ENCODE data around the gene PLXNA2. TPM values are rescaled to one million over a fixed set of nuclear protein-coding genes. Genes with fewer than 3 reads are reported as not detected.

The PLXNA2 gene
- total RNA-seq, 1 experiment from 2014 or later: 5.3 TPM

GRCh38 chr1:208131621-208132286 is 112.4 kb downstream of the PLXNA2 start:
- no peaks in the 10 kb centered on the region for H3K36me3 ChIP-seq (replicated peaks; ENCODE audit: control insufficient read depth, insufficient read depth, low read length)
- DNase-seq: peak; percentile 47
- peak overlapping the region; percentile 14; the same call in 1 of the 2 replicates for H3K4me3 ChIP-seq (ENCODE audit: insufficient read depth, low read depth, low read length)
- peaks cover 6% of the 10 kb centered on the region for H3K27me3 ChIP-seq (ENCODE audit: control insufficient read depth, insufficient read depth, low read length)

GRCh38 chr1:208129487-208129886 is 114.7 kb downstream of the PLXNA2 start:
- no peak for DNase-seq
- Histone ChIP-seq H3K4me3 (ENCODE audit: insufficient read depth, low read depth, low read length) (no peak overlapping the region), H3K36me3 (replicated peaks; ENCODE audit: control insufficient read depth, insufficient read depth, low read length) (no peaks in the 10 kb centered on the region), H3K27me3 (ENCODE audit: control insufficient read depth, insufficient read depth, low read length) (peaks cover 6% of the 10 kb centered on the region)

- no peak for DNase-seq
- H3K4me3 ChIP-seq (ENCODE audit: insufficient read depth, low read depth, low read length): no peak overlapping the region
- no peaks in the 10 kb centered on the region for H3K36me3 ChIP-seq (replicated peaks; ENCODE audit: control insufficient read depth, insufficient read depth, low read length)
- peaks cover 6% of the 10 kb centered on the region for H3K27me3 ChIP-seq (ENCODE audit: control insufficient read depth, insufficient read depth, low read length)
These were observed 115.1 kb downstream of the PLXNA2 start for GRCh38 chr1:208129060-208129459.

GRCh38 chr1:208127792-208128529 is 116.2 kb downstream of the PLXNA2 start:
- Histone ChIP-seq H3K27me3 (ENCODE audit: control insufficient read depth, insufficient read depth, low read length) (peaks cover 6% of the 10 kb centered on the region), H3K36me3 (replicated peaks; ENCODE audit: control insufficient read depth, insufficient read depth, low read length) (no peaks in the 10 kb centered on the region), H3K4me3 (ENCODE audit: insufficient read depth, low read depth, low read length) (no peak overlapping the region)
- peak; percentile 68 for DNase-seq

GRCh38 chr1:208127284-208127683 is 116.9 kb downstream of the PLXNA2 start:
- DNase-seq: no peak
- peaks cover 6% of the 10 kb centered on the region for H3K27me3 ChIP-seq (ENCODE audit: control insufficient read depth, insufficient read depth, low read length)
- H3K4me3 ChIP-seq (ENCODE audit: insufficient read depth, low read depth, low read length): no peak overlapping the region
- no peaks in the 10 kb centered on the region for H3K36me3 ChIP-seq (replicated peaks; ENCODE audit: control insufficient read depth, insufficient read depth, low read length)

- no peak for DNase-seq
- H3K36me3 ChIP-seq (replicated peaks; ENCODE audit: control insufficient read depth, insufficient read depth, low read length): no peaks in the 10 kb centered on the region
- H3K27me3 ChIP-seq (ENCODE audit: control insufficient read depth, insufficient read depth, low read length): peaks cover 2% of the 10 kb centered on the region; the same call in 1 of the 2 replicates
- no peak overlapping the region for H3K4me3 ChIP-seq (ENCODE audit: insufficient read depth, low read depth, low read length)
These were observed 118.1 kb downstream of the PLXNA2 start for GRCh38 chr1:208126108-208126507.

GRCh38 chr1:208122612-208123358 is 121.4 kb downstream of the PLXNA2 start:
- Histone ChIP-seq H3K36me3 (replicated peaks; ENCODE audit: control insufficient read depth, insufficient read depth, low read length) (no peaks in the 10 kb centered on the region), H3K4me3 (ENCODE audit: insufficient read depth, low read depth, low read length) (no peak overlapping the region; the same call in 1 of the 2 replicates)
- no peak for DNase-seq

GRCh38 chr1:208121813-208122364 is 122.3 kb downstream of the PLXNA2 start:
- H3K36me3 ChIP-seq (replicated peaks; ENCODE audit: control insufficient read depth, insufficient read depth, low read length): no peaks in the 10 kb centered on the region
- DNase-seq: no peak
- H3K4me3 ChIP-seq (ENCODE audit: insufficient read depth, low read depth, low read length): no peak overlapping the region; the same call in 1 of the 2 replicates
- no peaks in the 10 kb centered on the region for H3K27me3 ChIP-seq (ENCODE audit: control insufficient read depth, insufficient read depth, low read length)

More at GRCh38 chr1:208122612-208123358, 121.4 kb downstream of the PLXNA2 start:
- no peaks in the 10 kb centered on the region for H3K27me3 ChIP-seq (ENCODE audit: control insufficient read depth, insufficient read depth, low read length)

GRCh38 chr1:208120431-208120790 is 123.8 kb downstream of the PLXNA2 start:
- Histone ChIP-seq H3K4me3 (ENCODE audit: insufficient read depth, low read depth, low read length) (no peak overlapping the region), H3K27me3 (ENCODE audit: control insufficient read depth, insufficient read depth, low read length) (no peaks in the 10 kb centered on the region), H3K36me3 (replicated peaks; ENCODE audit: control insufficient read depth, insufficient read depth, low read length) (no peaks in the 10 kb centered on the region)
- DNase-seq: no peak

- DNase-seq: no peak
- Histone ChIP-seq H3K27me3 (ENCODE audit: control insufficient read depth, insufficient read depth, low read length) (no peaks in the 10 kb centered on the region; the same call in 1 of the 2 replicates), H3K4me3 (ENCODE audit: insufficient read depth, low read depth, low read length) (no peak overlapping the region), H3K36me3 (replicated peaks; ENCODE audit: control insufficient read depth, insufficient read depth, low read length) (no peaks in the 10 kb centered on the region)
These were observed 125.2 kb downstream of the PLXNA2 start for GRCh38 chr1:208118841-208119606.

GRCh38 chr1:208118306-208118705 is 125.9 kb downstream of the PLXNA2 start:
- Histone ChIP-seq H3K4me3 (ENCODE audit: insufficient read depth, low read depth, low read length) (no peak overlapping the region), H3K36me3 (replicated peaks; ENCODE audit: control insufficient read depth, insufficient read depth, low read length) (no peaks in the 10 kb centered on the region), H3K27me3 (ENCODE audit: control insufficient read depth, insufficient read depth, low read length) (no peaks in the 10 kb centered on the region; the same call in 1 of the 2 replicates)
- DNase-seq: no peak

GRCh38 chr1:208117826-208118225 is 126.4 kb downstream of the PLXNA2 start:
- Histone ChIP-seq H3K36me3 (replicated peaks; ENCODE audit: control insufficient read depth, insufficient read depth, low read length) (no peaks in the 10 kb centered on the region), H3K27me3 (ENCODE audit: control insufficient read depth, insufficient read depth, low read length) (no peaks in the 10 kb centered on the region; the same call in 1 of the 2 replicates)
- DNase-seq: no peak

GRCh38 chr1:208117409-208117808 is 126.8 kb downstream of the PLXNA2 start:
- no peaks in the 10 kb centered on the region for H3K36me3 ChIP-seq (replicated peaks; ENCODE audit: control insufficient read depth, insufficient read depth, low read length)
- no peaks in the 10 kb centered on the region; the same call in 1 of the 2 replicates for H3K27me3 ChIP-seq (ENCODE audit: control insufficient read depth, insufficient read depth, low read length)
- no peak for DNase-seq
- H3K4me3 ChIP-seq (ENCODE audit: insufficient read depth, low read depth, low read length): no peak overlapping the region

More at GRCh38 chr1:208117826-208118225, 126.4 kb downstream of the PLXNA2 start:
- H3K4me3 ChIP-seq (ENCODE audit: insufficient read depth, low read depth, low read length): no peak overlapping the region
